Spinal cord (tissue), 10 donors: ENCODE data around the gene TRAF7. TPM values are rescaled to one million over a fixed set of nuclear protein-coding genes. Genes with fewer than 3 reads are reported as not detected.
A peak's percentile ranks its signal among the peaks of the same experiment; 100 is the strongest.

ENCODE experiments used
- DNase-seq, 6 donors: peaks; one replicate each; pipeline versions ENCODE4 v3.0.0 to v3.0.0-alpha.2; 2013 to 2015; ENCODE audit warnings: low spot score in 6 of 6, low read depth in 4 of 6
- H3K27ac ChIP-seq: one replicate; pipeline ENCODE4 v1.5.1; 2013; ENCODE audit warnings: low read depth, low read length, control low read depth
- H3K27me3 ChIP-seq: one replicate; pipeline ENCODE4 v1.6.1; 2013; ENCODE audit warnings: low read length; ENCODE audit not compliant: control insufficient read depth, insufficient read depth
- H3K36me3 ChIP-seq: one replicate; pipeline ENCODE4 v1.6.1; 2013; ENCODE audit warnings: low read length; ENCODE audit not compliant: control insufficient read depth, insufficient read depth
- H3K4me1 ChIP-seq: one replicate; pipeline ENCODE4 v1.6.1; 2013; ENCODE audit warnings: low read length; ENCODE audit not compliant: control insufficient read depth, insufficient read depth
- H3K4me3 ChIP-seq: one replicate; pipeline ENCODE4 v1.5.1; 2013; ENCODE audit warnings: low read depth, low read length, control low read depth
- H3K9me3 ChIP-seq: one replicate; pipeline ENCODE4 v1.6.1; 2013; ENCODE audit warnings: low read length; ENCODE audit not compliant: control insufficient read depth, insufficient read depth
- WGBS: methylation state at CpG from one replicate; pipeline ENCODE4 v1.1.5; 2013; ENCODE audit warnings: missing lambda C conversion rate; ENCODE audit not compliant: insufficient coverage; 5-methylcytosine and 5-hydroxymethylcytosine counted together
- polyA plus RNA-seq, 2 donors: library from polyadenylated mRNA; unstranded; fragments of 120-200 nt; gene quantifications; one replicate each; pipeline ENCODE4 v1.2.1, GENCODE V29; 2013; ENCODE audit not compliant: insufficient read length in 2 of 2
- total RNA-seq, 2 donors: library from RNA; depleted of rRNA in 1 of 2; stranded (reverse); fragments of 120-200 nt in 1 of 2; fragments of >200 nt in 1 of 2; gene quantifications; one replicate each; pipeline versions ENCODE4 v1.2.3 to v1.2.4, GENCODE V29; 2013 to 2014
- donor health status: healthy.

TRAF7 gene
- total and polyA plus RNA-seq, 4 donors, result 20.4 to 62.6 (median 51.4) TPM

GRCh38 chr16:2189252-2189893 lies 33.8 kb downstream of the TRAF7 start:
- H3K27me3 ChIP-seq, result no peaks in the 10 kb centered on the region
- DNase-seq, result no peak
- no peaks in the 10 kb centered on the region for H3K9me3 ChIP-seq
- H3K27ac ChIP-seq, result no peak overlapping the region
- peaks cover 96% of the 10 kb centered on the region for H3K36me3 ChIP-seq
- 81% methylated on average over 19 of the region's 25 CpGs for WGBS
- H3K4me3 ChIP-seq, result no peak overlapping the region
- peaks cover 34% of the 10 kb centered on the region for H3K4me1 ChIP-seq

DNA sequence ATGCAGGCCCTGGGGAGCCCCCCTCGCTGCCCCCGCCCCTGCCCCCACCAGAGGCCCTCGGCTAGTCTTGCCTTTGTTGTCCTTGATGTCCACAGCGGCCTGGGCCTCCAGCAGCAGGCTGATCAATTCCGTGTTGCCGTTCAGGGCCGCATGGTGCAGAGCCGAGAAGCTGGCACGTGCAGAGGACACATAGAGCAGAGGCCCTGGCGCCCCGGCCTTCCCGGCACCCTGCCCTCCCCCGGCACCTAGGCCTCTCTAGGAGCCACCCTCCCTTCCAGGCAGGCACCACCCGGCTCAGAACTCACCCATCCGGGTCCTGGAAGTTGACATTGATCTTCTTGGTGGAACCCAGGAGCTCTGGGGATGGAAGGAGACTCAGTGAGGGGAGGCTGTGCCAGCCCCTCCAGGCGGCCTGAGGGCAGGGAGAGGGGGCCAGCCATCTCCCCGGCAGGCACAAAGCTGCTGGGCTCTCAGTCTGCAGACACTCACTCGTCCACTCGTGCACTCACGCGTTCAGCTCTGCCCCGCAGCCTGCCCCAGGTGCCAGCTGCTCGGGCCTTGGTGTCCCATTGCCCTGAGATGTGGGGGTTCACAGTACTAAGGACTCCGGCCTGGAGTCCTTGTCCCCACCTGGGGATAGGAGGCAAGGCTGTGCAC lies 34.5 kb downstream of the TRAF7 start:
- no peak overlapping the region for H3K4me3 ChIP-seq
- H3K27me3 ChIP-seq, result no peaks in the 10 kb centered on the region
- peaks cover 93% of the 10 kb centered on the region for H3K36me3 ChIP-seq
- DNase-seq, result no peak
- 72% methylated on average over 24 of the region's 24 CpGs for WGBS
- H3K27ac ChIP-seq, result no peak overlapping the region
- H3K4me1 ChIP-seq, result peaks cover 42% of the 10 kb centered on the region
- no peaks in the 10 kb centered on the region for H3K9me3 ChIP-seq

DNA sequence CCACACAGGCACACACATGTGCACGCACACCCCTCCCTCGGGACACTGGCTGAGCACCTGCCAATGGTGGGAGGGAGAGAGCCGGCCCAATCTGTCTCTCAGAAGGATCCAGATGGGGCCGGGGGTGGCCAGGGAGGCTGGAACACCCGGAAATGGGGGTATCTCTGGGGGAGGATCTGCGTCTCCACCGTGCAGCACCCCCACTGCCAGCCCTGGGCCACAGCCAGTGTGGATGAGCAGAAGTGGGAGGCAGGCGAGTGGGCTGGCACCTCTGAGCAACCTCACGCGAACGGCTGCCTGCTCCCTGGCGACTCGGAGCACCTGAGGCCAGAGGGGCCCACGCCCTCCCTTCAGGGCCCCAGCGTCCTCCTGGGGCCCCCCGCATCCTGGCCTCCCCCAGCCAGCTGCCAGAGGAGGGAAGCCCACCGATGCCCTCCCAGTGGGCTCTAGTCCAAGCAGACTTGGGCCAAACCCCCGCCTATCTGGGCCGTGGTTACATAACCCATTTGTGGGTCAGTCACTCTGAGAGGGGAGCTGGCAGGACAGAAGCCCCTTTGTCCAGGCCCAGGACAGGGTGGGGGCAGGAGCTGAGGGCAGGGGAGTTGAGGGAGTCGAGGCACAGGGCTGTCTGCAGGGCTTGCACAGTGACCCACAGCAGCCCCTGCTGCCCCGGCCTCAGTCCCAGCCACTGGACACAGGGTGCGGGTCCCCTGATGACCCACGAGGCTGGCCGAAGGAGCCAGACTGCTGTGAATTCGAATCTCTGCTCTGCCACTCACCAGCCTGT lies 35.3 kb downstream of the TRAF7 start:
- Histone ChIP-seq H3K27ac (no peak overlapping the region), H3K4me1 (peaks cover 49% of the 10 kb centered on the region), H3K27me3 (no peaks in the 10 kb centered on the region), H3K9me3 (no peaks in the 10 kb centered on the region), H3K4me3 (no peak overlapping the region), H3K36me3 (peaks cover 85% of the 10 kb centered on the region)
- DNase-seq, result peak in 1 of 6 donors; percentile 57
- WGBS, result 59% methylated on average over 25 of the region's 25 CpGs

- Histone ChIP-seq H3K9me3 (no peaks in the 10 kb centered on the region), H3K4me3 (no peak overlapping the region), H3K27ac (no peak overlapping the region), H3K27me3 (no peaks in the 10 kb centered on the region), H3K36me3 (peaks cover 80% of the 10 kb centered on the region), H3K4me1 (peaks cover 49% of the 10 kb centered on the region)
- WGBS, result 63% methylated on average over 11 of the region's 11 CpGs
- no peak for DNase-seq
Observed at GRCh38 chr16:2191446-2191706, 35.8 kb downstream of the TRAF7 start.

DNA sequence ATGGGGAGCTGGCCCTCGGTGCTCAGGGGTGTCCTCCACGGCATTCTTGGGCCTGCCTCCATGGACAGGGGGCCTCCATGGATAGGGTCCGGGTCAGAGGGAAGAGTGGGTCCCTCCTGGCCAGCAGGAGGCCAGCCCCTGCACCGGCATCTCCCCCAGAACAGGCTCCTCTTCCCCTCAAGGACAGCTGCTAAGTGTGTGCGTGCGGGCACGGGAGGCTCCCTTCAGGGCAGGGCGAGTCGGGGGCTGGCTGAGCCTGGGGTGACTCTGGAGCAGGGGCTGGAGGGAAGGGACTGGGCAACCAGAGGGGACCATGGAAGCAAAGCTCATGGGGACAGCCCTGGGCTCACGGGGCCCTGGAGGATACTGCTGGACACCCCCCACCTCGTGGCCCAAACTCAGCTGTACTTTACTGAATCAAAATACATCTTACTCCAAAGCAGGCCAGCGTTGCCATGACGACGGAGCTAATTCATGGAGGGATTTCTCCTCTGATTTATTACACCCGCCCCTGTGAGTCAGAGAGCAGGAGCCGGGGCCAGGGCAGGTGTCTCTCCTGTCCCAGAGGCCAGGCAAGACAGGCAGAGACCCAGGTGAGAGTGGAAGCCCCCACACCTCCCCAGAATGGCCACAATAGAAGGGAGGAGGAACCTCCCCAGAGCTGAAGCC lies 38.7 kb downstream of the TRAF7 start:
- Histone ChIP-seq H3K9me3 (no peaks in the 10 kb centered on the region), H3K36me3 (peaks cover 51% of the 10 kb centered on the region), H3K4me3 (peak overlapping the region; percentile 36), H3K4me1 (peaks cover 55% of the 10 kb centered on the region), H3K27me3 (peaks cover 3% of the 10 kb centered on the region), H3K27ac (no peak overlapping the region)
- peak in 1 of 6 donors; percentile 45 for DNase-seq
- 42% methylated on average over 11 of the region's 16 CpGs for whole genome bisulfite sequencing

- Histone ChIP-seq H3K4me1 (peaks cover 54% of the 10 kb centered on the region), H3K27ac (no peak overlapping the region), H3K36me3 (peaks cover 45% of the 10 kb centered on the region), H3K9me3 (no peaks in the 10 kb centered on the region), H3K4me3 (peak overlapping the region; percentile 36), H3K27me3 (peaks cover 3% of the 10 kb centered on the region)
- 32% methylated on average over 7 of the region's 10 CpGs for WGBS
- DNase-seq, result peak in 2 of 6 donors; percentile 37 to 83
Observed at GRCh38 chr16:2194852-2195321, 39.3 kb downstream of the TRAF7 start.

DNA sequence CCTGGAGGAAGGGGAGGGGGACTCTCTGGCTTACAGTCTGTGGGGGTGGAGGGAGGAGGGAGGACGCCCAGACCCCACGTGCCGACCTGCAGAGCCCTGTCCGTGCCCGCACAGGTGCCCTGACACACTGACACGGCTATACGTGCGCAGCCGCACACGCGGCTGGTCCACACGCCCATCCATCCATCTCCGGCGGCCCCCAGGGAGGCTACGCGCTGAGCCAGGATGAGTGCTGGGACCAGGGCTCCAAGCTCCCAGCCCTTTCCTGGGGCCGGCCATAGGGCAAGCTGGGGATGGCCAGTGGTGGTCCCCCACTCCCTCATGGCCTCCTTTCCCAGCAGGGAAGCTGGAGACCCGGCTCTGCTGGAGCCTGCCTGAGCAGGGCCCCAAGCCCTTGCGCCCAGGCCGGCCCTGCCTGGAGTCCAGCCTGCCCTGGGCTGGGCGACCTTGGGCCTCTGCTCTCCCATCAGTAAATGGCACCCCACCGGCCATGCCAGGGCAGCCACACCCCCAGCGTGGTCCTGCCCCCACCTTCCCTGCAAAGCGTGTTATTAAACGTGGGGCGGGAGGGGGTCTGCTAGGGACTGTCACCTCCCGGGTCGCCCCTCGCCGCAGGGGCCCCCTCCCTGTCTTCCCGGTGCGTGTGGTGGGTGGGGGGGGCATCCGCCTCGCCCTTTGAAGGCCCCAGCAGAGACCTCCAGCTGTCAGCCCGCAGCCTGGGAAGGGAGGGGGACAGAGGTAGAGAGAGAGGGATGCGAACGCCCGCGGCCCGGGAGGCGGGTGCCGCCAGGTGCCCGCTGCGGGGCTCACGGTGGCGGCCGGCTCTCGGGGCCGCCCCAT lies 40.0 kb downstream of the TRAF7 start:
- 2% methylated on average over 44 of the region's 49 CpGs for WGBS
- Histone ChIP-seq H3K9me3 (no peaks in the 10 kb centered on the region), H3K36me3 (peaks cover 39% of the 10 kb centered on the region), H3K4me3 (peak overlapping the region; percentile 36), H3K27ac (no peak overlapping the region), H3K27me3 (peaks cover 3% of the 10 kb centered on the region), H3K4me1 (peaks cover 48% of the 10 kb centered on the region)
- peak in 1 of 6 donors; percentile 54 for DNase-seq

DNA sequence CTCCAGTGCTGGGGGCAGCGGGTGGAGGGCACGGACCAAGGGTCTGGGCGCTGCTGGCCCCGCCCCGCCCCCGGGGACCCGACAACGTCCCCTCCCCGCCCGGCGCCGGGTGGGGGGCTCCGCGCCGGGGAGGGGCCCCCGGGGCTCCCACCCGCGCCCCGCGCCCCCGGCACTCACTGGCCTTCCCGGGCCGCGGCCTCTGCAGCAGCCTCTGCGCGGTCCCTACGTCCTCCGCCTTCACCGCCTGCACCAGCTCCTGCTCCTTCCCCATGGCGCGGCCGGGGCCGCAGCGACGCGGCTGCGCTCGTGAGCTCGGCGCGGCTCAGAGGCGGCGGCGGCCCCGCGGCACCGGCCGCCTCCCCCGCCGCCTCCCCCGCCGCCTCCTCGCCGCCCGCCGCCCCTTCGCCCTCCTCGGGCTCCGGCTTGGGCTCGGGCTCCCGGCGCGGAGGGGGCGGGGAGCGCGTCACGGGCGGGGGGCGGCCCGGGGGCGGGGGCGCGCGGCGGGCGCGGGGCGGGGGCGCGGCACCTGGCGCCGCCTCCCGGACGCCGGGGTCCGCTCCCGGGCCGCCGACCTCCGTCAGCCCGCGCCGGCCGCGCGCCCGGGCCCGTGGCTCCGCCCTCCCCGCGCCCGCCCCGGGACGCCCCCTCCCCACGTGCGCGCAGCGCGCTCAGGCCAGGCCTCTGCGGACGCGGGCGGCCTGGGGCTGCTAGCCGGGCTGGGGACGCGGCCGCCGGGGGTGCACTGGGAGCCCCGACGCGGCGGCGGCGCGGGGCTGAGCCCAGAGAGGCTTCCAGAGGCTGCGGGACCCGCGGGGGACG lies 40.8 kb downstream of the TRAF7 start, which contains the start of gene CASKIN1:
TSS of gene CASKIN1 (minus strand) at position 444 of the 819 bp plus-strand sequence. CDS start at position 271, 173 bp downstream.
- H3K27me3 ChIP-seq, result peaks cover 3% of the 10 kb centered on the region
- H3K4me3 ChIP-seq, result peak within 1 kb of the TSS; percentile 36
- under 1% methylated on average over 102 of the region's 129 CpGs for WGBS
- peaks cover 30% of the 10 kb centered on the region for H3K36me3 ChIP-seq
- H3K27ac ChIP-seq, result no peak within 1 kb of the TSS
- no peaks in the 10 kb centered on the region for H3K9me3 ChIP-seq
- peak in 2 of 6 donors; percentile 60 to 72 for DNase-seq
- peaks cover 39% of the 10 kb centered on the region for H3K4me1 ChIP-seq
